DND-41 (cell line): Measurements from ENCODE around the gene EAF1.

Experiments
- ATAC-seq: fragments of 200-7000 bp; cut with Tn5 transposase; 3 replicates; pipeline ENCODE4 v1.9.1; 2021; ENCODE audit warnings: low read depth; ENCODE audit not compliant: insufficient read depth
- DNase-seq: peaks from one replicate; pipeline ENCODE4 v3.0.0-alpha.2; 2020
- H2AFZ ChIP-seq: 2 replicates; pipeline ENCODE4 v1.6.0; 2012; ENCODE audit warnings: low read depth, low read length
- H3K27ac ChIP-seq: 2 replicates; pipeline ENCODE4 v1.5.1; 2012; ENCODE audit warnings: low read length, inconsistent platforms
- H3K27me3 ChIP-seq: fragments of 200-600 bp; sonication (generic); 2 replicates; pipeline ENCODE4 v1.6.0; 2012; ENCODE audit warnings: low read length, mild to moderate bottlenecking, inconsistent platforms; ENCODE audit not compliant: insufficient read depth, poor library complexity
- H3K36me3 ChIP-seq: 2 replicates; pipeline ENCODE4 v1.5.1; 2012; ENCODE audit warnings: low read length, inconsistent platforms; ENCODE audit not compliant: insufficient read depth
- H3K4me1 ChIP-seq: 2 replicates; pipeline ENCODE4 v1.5.1; 2012; ENCODE audit warnings: mild to moderate bottlenecking, low read length; ENCODE audit not compliant: insufficient read depth
- H3K4me2 ChIP-seq: 2 replicates; pipeline ENCODE4 v1.6.0; 2012; ENCODE audit warnings: mild to moderate bottlenecking, moderate library complexity, low read length, inconsistent platforms; ENCODE audit not compliant: insufficient read depth
- H3K4me3 ChIP-seq, 2 experiments: fragments of 200-600 bp in 1 of 2; shearing (Covaris generic) in 1 of 2; 2 replicates each; pipeline ENCODE4 v1.5.1; 2012 to 2016; ENCODE audit warnings: inconsistent platforms in 2 of 2, low read length in 2 of 2, mild to moderate bottlenecking in 2 of 2, low read depth in 1 of 2, moderate library complexity in 1 of 2
- H3K79me2 ChIP-seq: 2 replicates; pipeline ENCODE4 v1.6.0; 2012; ENCODE audit warnings: low read length, inconsistent platforms; ENCODE audit not compliant: insufficient read depth
- H3K9ac ChIP-seq: 2 replicates; pipeline ENCODE4 v1.6.0; 2012; ENCODE audit warnings: low read depth, mild to moderate bottlenecking, inconsistent platforms, low read length, moderate library complexity
- H3K9me3 ChIP-seq: 2 replicates; pipeline ENCODE4 v1.5.1; 2012; ENCODE audit warnings: low read length, moderate library complexity, mild to moderate bottlenecking, inconsistent platforms; ENCODE audit not compliant: insufficient read depth, severe bottlenecking
- H4K20me1 ChIP-seq: 2 replicates; pipeline ENCODE4 v1.6.0; 2012; ENCODE audit warnings: low read length; ENCODE audit not compliant: insufficient read depth
- EZH2 ChIP-seq: IDR thresholded peaks from 3 replicates; pipeline ENCODE4 v1.6.1; 2012; ENCODE audit warnings: borderline replicate concordance, low read depth, mild to moderate bottlenecking, moderate library complexity, low read length, inconsistent platforms; ENCODE audit not compliant: severe bottlenecking
- TF ChIP-seq, protein P1 (sequence below): IDR thresholded peaks from 2 replicates; pipeline ENCODE4 v1.5.1; 2012; ENCODE audit warnings: borderline replicate concordance, low read length, moderate library complexity, mild to moderate bottlenecking; ENCODE audit not compliant: poor library complexity, severe bottlenecking; ENCODE audit errors: extremely low read depth

Gene EAF1

DNA sequence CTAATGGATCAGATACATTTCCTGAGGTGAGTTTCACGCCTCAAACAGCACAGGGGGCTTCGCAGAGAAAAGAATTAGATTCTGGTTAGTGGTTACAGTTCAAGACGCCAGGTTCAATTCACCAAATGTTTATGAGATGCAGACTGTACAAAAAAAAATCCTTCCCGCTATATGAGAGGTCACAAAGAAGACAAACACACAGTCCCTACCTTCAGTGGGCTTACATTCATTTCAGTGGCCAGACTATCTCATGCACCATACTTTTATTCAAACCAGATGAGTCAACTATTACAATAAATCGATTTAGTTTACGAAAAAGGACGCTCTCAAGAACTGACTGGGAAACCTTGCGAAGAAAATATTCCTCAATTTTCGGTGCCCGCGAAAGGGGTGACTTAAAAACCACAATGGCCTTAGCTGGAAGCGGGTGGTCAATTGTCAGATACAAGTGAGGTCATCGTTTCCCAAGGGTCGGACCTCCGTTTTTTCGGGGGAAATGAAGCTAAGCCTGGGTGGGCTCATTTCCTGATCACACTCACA, 749 bp upstream of the EAF1 start:
- peaks cover 69% of the 10 kb centered on the region for H3K79me2 ChIP-seq
- H3K9me3 ChIP-seq, result no peaks in the 10 kb centered on the region

DNA sequence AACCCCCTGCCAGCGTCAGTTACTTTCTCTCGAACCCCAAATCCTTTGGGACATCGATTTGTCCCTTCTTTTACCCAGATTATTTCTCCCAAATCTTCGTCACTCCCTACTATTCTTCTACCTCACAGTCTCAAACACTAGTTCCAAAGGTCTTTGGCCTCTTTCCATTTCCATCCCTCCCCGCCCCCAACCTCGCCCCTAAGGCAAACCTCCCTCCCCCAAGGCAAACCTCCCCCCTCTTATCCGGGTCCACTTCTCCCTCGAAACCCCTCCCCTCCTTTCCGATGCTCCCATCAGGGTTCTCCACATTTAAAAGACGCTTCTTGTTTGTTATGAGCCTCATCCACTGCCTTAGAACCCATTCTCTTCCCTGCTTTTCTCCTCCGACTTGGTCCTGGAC, 583 bp downstream of the EAF1 start:
- peak overlapping the region; percentile 72 for H3K9ac ChIP-seq
- peak overlapping the region; percentile 78 for H3K27ac ChIP-seq
- H3K4me3 ChIP-seq, result peak overlapping the region; percentile 57 to 81
- peaks cover 15% of the 10 kb centered on the region; the same call in 1 of the 2 replicates for H4K20me1 ChIP-seq
- peaks cover 76% of the 10 kb centered on the region for H3K79me2 ChIP-seq
- no peaks in the 10 kb centered on the region for H3K9me3 ChIP-seq
- peak overlapping the region; percentile 87 for H3K4me2 ChIP-seq
- H2AFZ ChIP-seq, result peak overlapping the region; percentile 81
- ATAC-seq (0 out of 3 replicates have a peak, but pooled peaks have one; percentile 8), DNase-seq (peak; percentile 19)
- H3K4me1 ChIP-seq, result peaks cover 58% of the 10 kb centered on the region
- peaks cover 49% of the 10 kb centered on the region for H3K36me3 ChIP-seq
- TF ChIP-seq, protein P1, sequence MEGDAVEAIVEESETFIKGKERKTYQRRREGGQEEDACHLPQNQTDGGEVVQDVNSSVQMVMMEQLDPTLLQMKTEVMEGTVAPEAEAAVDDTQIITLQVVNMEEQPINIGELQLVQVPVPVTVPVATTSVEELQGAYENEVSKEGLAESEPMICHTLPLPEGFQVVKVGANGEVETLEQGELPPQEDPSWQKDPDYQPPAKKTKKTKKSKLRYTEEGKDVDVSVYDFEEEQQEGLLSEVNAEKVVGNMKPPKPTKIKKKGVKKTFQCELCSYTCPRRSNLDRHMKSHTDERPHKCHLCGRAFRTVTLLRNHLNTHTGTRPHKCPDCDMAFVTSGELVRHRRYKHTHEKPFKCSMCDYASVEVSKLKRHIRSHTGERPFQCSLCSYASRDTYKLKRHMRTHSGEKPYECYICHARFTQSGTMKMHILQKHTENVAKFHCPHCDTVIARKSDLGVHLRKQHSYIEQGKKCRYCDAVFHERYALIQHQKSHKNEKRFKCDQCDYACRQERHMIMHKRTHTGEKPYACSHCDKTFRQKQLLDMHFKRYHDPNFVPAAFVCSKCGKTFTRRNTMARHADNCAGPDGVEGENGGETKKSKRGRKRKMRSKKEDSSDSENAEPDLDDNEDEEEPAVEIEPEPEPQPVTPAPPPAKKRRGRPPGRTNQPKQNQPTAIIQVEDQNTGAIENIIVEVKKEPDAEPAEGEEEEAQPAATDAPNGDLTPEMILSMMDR, result no peak
- no peak for TF ChIP-seq EZH2
- H3K27me3 ChIP-seq, result no peaks in the 10 kb centered on the region

More for the DNA sequence above, 749 bp upstream of the EAF1 start:
- H2AFZ ChIP-seq, result peak overlapping the region; percentile 81
- H3K4me2 ChIP-seq, result peak overlapping the region; percentile 87
- peak overlapping the region; percentile 72 for H3K9ac ChIP-seq
- H3K4me3 ChIP-seq, result peak overlapping the region; percentile 57 to 81
- no peaks in the 10 kb centered on the region for H3K27me3 ChIP-seq
- H3K36me3 ChIP-seq, result peaks cover 41% of the 10 kb centered on the region
- no peak for ATAC-seq
- no peak for DNase-seq
- H3K4me1 ChIP-seq, result peaks cover 58% of the 10 kb centered on the region
- peak overlapping the region; percentile 78 for H3K27ac ChIP-seq
- TF ChIP-seq, protein P1, result no peak
- H4K20me1 ChIP-seq, result peaks cover 14% of the 10 kb centered on the region; the same call in 1 of the 2 replicates

DNA sequence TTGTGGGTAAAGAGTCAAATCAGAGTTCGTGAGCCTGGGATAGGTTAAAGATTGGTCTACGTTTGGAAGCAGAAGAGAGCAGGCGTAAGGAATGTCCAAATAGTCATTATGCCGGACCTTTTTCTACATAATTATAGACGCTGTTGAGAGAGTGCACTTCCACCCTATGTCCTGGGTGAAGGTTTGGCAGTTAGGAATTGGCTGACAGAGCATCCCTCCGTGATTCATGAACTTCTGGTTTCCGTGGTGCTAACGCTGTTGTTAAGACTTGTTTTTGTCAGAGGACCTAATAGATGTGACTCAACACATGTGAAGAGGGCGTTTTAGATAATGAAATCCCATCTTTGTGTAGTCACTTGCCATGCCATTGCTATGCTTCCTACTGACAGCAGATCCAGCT, 1.1 kb downstream of the EAF1 start:
- Histone ChIP-seq H3K79me2 (peaks cover 81% of the 10 kb centered on the region), H3K27ac (peak overlapping the region; percentile 78), H3K4me1 (peaks cover 58% of the 10 kb centered on the region), H3K4me2 (peak overlapping the region; percentile 87), H2AFZ (no peak overlapping the region), H3K9me3 (no peaks in the 10 kb centered on the region), H3K36me3 (peaks cover 49% of the 10 kb centered on the region), H3K4me3 (peak overlapping the region; percentile 57 to 81), H4K20me1 (peaks cover 15% of the 10 kb centered on the region; the same call in 1 of the 2 replicates), H3K27me3 (no peaks in the 10 kb centered on the region), H3K9ac (peak overlapping the region; percentile 72)
- ATAC-seq (0 out of 3 replicates have a peak, but pooled peaks have one; percentile 14), DNase-seq (no peak)
- TF ChIP-seq, protein P1, result no peak
- no peak for TF ChIP-seq EZH2

DNA sequence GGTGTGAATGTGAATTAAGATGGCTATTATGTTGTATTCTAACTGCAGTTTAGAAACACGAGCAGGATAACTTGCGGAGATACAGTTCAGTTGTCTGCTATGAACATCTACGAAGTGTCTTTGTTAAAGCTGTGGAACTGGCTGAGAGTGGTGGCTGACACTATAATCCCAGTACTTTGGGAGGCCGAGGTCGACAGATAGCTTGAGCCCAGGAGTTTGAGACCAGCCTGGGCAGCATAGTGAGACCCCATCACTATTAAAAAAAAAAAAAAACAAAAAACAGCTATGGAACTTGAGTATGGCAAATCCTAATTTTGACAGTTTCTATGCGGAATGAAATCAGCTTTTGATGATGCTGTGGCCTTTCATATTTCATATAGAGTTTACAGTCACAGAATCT, 1.7 kb downstream of the EAF1 start:
- Histone ChIP-seq H4K20me1 (peaks cover 15% of the 10 kb centered on the region; the same call in 1 of the 2 replicates), H3K27me3 (no peaks in the 10 kb centered on the region), H3K36me3 (peaks cover 49% of the 10 kb centered on the region), H3K27ac (peak overlapping the region; percentile 78; the same call in 1 of the 2 replicates), H3K4me1 (peaks cover 58% of the 10 kb centered on the region), H3K9ac (peak overlapping the region; percentile 72), H2AFZ (no peak overlapping the region), H3K4me2 (peak overlapping the region; percentile 87), H3K9me3 (no peaks in the 10 kb centered on the region), H3K4me3 (peak overlapping the region in 1 of 2 experiments; percentile 81; a peak in 3 of 4 replicates), H3K79me2 (peaks cover 82% of the 10 kb centered on the region)
- TF ChIP-seq, protein P1, result no peak
- TF ChIP-seq EZH2, result no peak
- no peak for ATAC-seq
- DNase-seq, result no peak
